GM12865 (cell line): ENCODE measurements around the gene ADGRV1.

ENCODE experiments used
- DNase-seq: peaks from one replicate; pipeline ENCODE4 v3.0.0; 2010; ENCODE audit warnings: low read depth
- H3K4me3 ChIP-seq: 2 replicates; pipeline ENCODE4 v1.5.1; 2011; ENCODE audit warnings: mild to moderate bottlenecking, low read depth, low read length, control low read depth
- CTCF ChIP-seq: IDR thresholded peaks from 2 replicates; pipeline ENCODE4 v1.5.1; 2011; ENCODE audit warnings: low read length, control low read depth, low read depth, inconsistent platforms; ENCODE audit not compliant: insufficient read depth; ENCODE audit errors: missing control alignments

ADGRV1 gene

GRCh38 chr5:90551376-90551775, 7.2 kb upstream of the ADGRV1 start:
- no peak overlapping the region for H3K4me3 ChIP-seq
- TF ChIP-seq CTCF: no peak
- DNase-seq: peak; percentile 11

- DNase-seq: no peak
- H3K4me3 ChIP-seq: no peak overlapping the region
- TF ChIP-seq CTCF: no peak
Observed at GRCh38 chr5:90553711-90554110, 4.9 kb upstream of the ADGRV1 start.

GRCh38 chr5:90554358-90555006, 4.1 kb upstream of the ADGRV1 start:
- H3K4me3 ChIP-seq: no peak overlapping the region
- no peak for DNase-seq
- no peak for TF ChIP-seq CTCF

DNA sequence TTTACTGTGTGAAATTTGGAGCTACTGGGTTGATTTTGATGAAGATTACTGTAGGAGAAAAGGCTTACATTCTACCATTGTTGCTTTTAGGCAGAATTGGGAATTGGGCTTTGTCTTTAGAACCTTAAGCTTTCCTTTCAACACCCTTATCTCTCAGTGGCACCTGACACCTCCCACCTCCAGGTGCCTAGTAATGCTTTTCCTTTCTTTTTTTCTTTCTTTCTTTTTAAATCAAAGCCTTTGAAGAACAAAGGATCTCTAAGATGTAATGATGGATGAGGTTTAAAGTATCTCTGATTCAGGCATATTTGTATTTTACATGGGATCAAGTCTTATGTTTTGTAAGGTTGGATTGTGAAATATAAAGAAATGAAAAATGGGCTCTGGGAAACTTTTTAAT, 2.9 kb upstream of the ADGRV1 start:
- no peak for TF ChIP-seq CTCF
- no peak overlapping the region for H3K4me3 ChIP-seq
- no peak for DNase-seq

DNA sequence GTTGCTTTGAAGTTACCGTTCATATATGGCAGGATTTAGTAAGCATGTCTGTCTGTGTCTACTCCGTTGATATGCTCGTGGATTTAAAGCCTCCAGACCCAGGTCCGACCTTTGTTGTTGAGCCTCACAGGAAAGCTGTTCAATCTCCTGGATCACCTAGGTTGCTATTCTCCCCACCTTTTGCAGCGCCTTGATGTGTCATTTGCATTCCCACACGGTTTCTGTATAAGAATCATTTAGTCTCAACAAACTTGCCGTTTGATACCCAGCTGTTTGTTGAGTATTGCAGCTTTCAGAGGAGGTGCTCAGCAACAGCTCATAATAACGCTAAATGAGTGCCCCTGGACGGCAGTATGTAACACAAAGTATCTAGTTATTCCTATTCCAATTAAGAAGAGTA, 1.2 kb upstream of the ADGRV1 start:
- no peak for TF ChIP-seq CTCF
- H3K4me3 ChIP-seq: no peak overlapping the region
- no peak for DNase-seq

- DNase-seq: no peak
- no peak overlapping the region for H3K4me3 ChIP-seq
- TF ChIP-seq CTCF: no peak
Observed at GRCh38 chr5:90557871-90558270, 726 bp upstream of the ADGRV1 start.

GRCh38 chr5:90560771-90561170, 2.2 kb downstream of the ADGRV1 start:
- no peak for DNase-seq
- TF ChIP-seq CTCF: no peak
- H3K4me3 ChIP-seq: no peak overlapping the region
